ENCODE results near the gene CD79B.

- no peak for TF ChIP-seq GATA2 (IDR thresholded peaks at IDR 0.05; ENCODE audit: low read depth, low read length)
- TF ChIP-seq GATA3 (IDR thresholded peaks at IDR 0.05; ENCODE audit: low read depth, low read length): no peak
These were observed 27.9 kb upstream of the CD79B start for GRCh38 chr17:63960006-63960405.

Measured in SH-SY5Y (cell line).